Liver (tissue), 3 donors: ENCODE measurements around the gene ZNF273.

Source experiments
- GABPA ChIP-seq, 2 donors: IDR thresholded peaks in 1 of 2; conservative IDR thresholded peaks in 1 of 2; 2 replicates each; pipeline ENCODE4 v1.6.1; 2016; ENCODE audit warnings: antibody characterized with exemption in 2 of 2, mild to moderate bottlenecking in 1 of 2, moderate library complexity in 1 of 2
- TAF1 ChIP-seq: conservative IDR thresholded peaks from 2 replicates; pipeline ENCODE4 v1.6.1; 2016; ENCODE audit warnings: antibody characterized with exemption, mild to moderate bottlenecking
- YY1 ChIP-seq: IDR thresholded peaks from 2 replicates; pipeline ENCODE4 v1.6.1; 2016; ENCODE audit warnings: antibody characterized with exemption, mild to moderate bottlenecking
- TF ChIP-seq, protein P1 (sequence below): IDR thresholded peaks from 2 replicates; pipeline ENCODE4 v1.6.1; 2016; ENCODE audit warnings: antibody characterized with exemption, mild to moderate bottlenecking
- TF ChIP-seq, protein P2 (sequence below): IDR thresholded peaks from 2 replicates; pipeline ENCODE4 v1.6.1; 2016; ENCODE audit warnings: antibody characterized with exemption
- TF ChIP-seq, protein P3 (sequence below): fragments of 150-350 bp; IDR thresholded peaks from 2 replicates; pipeline ENCODE4 v1.5.1; 2017; ENCODE audit warnings: improper control_type of control experiment, low read depth, low read length; ENCODE audit not compliant: missing input control
- donor health status: healthy.
- donor health status: healthy.

- TF ChIP-seq, protein P1, sequence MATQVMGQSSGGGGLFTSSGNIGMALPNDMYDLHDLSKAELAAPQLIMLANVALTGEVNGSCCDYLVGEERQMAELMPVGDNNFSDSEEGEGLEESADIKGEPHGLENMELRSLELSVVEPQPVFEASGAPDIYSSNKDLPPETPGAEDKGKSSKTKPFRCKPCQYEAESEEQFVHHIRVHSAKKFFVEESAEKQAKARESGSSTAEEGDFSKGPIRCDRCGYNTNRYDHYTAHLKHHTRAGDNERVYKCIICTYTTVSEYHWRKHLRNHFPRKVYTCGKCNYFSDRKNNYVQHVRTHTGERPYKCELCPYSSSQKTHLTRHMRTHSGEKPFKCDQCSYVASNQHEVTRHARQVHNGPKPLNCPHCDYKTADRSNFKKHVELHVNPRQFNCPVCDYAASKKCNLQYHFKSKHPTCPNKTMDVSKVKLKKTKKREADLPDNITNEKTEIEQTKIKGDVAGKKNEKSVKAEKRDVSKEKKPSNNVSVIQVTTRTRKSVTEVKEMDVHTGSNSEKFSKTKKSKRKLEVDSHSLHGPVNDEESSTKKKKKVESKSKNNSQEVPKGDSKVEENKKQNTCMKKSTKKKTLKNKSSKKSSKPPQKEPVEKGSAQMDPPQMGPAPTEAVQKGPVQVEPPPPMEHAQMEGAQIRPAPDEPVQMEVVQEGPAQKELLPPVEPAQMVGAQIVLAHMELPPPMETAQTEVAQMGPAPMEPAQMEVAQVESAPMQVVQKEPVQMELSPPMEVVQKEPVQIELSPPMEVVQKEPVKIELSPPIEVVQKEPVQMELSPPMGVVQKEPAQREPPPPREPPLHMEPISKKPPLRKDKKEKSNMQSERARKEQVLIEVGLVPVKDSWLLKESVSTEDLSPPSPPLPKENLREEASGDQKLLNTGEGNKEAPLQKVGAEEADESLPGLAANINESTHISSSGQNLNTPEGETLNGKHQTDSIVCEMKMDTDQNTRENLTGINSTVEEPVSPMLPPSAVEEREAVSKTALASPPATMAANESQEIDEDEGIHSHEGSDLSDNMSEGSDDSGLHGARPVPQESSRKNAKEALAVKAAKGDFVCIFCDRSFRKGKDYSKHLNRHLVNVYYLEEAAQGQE: no peak
- TF ChIP-seq, protein P2, sequence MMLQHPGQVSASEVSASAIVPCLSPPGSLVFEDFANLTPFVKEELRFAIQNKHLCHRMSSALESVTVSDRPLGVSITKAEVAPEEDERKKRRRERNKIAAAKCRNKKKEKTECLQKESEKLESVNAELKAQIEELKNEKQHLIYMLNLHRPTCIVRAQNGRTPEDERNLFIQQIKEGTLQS: no peak
- TF ChIP-seq YY1: no peak
- TF ChIP-seq, protein P3, sequence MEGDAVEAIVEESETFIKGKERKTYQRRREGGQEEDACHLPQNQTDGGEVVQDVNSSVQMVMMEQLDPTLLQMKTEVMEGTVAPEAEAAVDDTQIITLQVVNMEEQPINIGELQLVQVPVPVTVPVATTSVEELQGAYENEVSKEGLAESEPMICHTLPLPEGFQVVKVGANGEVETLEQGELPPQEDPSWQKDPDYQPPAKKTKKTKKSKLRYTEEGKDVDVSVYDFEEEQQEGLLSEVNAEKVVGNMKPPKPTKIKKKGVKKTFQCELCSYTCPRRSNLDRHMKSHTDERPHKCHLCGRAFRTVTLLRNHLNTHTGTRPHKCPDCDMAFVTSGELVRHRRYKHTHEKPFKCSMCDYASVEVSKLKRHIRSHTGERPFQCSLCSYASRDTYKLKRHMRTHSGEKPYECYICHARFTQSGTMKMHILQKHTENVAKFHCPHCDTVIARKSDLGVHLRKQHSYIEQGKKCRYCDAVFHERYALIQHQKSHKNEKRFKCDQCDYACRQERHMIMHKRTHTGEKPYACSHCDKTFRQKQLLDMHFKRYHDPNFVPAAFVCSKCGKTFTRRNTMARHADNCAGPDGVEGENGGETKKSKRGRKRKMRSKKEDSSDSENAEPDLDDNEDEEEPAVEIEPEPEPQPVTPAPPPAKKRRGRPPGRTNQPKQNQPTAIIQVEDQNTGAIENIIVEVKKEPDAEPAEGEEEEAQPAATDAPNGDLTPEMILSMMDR: no peak
- TF ChIP-seq TAF1: no peak
- TF ChIP-seq GABPA (IDR thresholded peaks at IDR 0.05 in 1 of 2, conservative IDR thresholded peaks at IDR 0.05 in 1 of 2): no peak
These were observed 27.2 kb upstream of the ZNF273 start for GRCh38 chr7:64875658-64876406.
